WERI-Rb-1 (cell line): Measurements from ENCODE around the gene CABCOCO1.

Experiments used
- DNase-seq: peaks from one replicate; pipeline ENCODE4 v3.0.0-alpha.2; 2020
- H3K27ac ChIP-seq: fragments of 250-450 bp; sonication (Bioruptor Pico); 2 replicates; pipeline ENCODE4 v1.5.1; 2020; ENCODE audit warnings: mild to moderate bottlenecking, moderate library complexity
- H3K27me3 ChIP-seq: fragments of 250-450 bp; sonication (Bioruptor Pico); 2 replicates; pipeline ENCODE4 v1.5.1; 2021; ENCODE audit warnings: mild to moderate bottlenecking, low read depth, moderate library complexity; ENCODE audit not compliant: insufficient read depth, severe bottlenecking
- H3K36me3 ChIP-seq: fragments of 250-450 bp; sonication (Bioruptor Pico); 2 replicates; pipeline ENCODE4 v1.5.1; 2020; ENCODE audit warnings: mild to moderate bottlenecking, moderate library complexity
- H3K4me3 ChIP-seq: 2 replicates; pipeline ENCODE4 v1.5.1; 2011; ENCODE audit warnings: low read depth, mild to moderate bottlenecking, control low read depth, low read length
- H3K9me3 ChIP-seq: fragments of 250-450 bp; sonication (Bioruptor Pico); 2 replicates; pipeline ENCODE4 v1.5.1; 2021; ENCODE audit warnings: mild to moderate bottlenecking, moderate library complexity; ENCODE audit not compliant: severe bottlenecking
- TF ChIP-seq, protein P1 (sequence below): IDR thresholded peaks from 2 replicates; pipeline ENCODE4 v1.5.1; 2011; ENCODE audit warnings: low read depth, mild to moderate bottlenecking, control low read depth, inconsistent platforms, low read length

The CABCOCO1 gene

DNA sequence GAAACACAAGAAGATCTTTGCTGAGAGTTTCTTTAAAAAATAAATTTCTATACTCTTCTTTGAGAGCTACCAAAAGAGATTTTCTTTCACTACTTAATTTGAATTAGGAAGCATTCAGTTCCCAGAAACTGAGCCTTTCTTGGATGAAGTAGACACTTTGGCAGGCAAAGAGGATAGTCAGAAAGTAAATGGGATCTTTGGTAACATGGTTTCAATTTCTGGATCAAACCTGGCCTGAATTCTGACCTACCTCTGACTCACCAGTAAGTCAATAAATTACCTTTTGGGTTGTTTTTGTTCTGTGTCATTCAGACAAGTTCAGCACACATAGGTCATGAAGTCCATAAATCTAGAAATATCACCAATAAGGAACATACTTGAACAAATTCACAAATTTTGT, 26.8 kb upstream of the CABCOCO1 start:
- Histone ChIP-seq H3K27me3 (no peaks in the 10 kb centered on the region), H3K27ac (no peak overlapping the region), H3K36me3 (no peaks in the 10 kb centered on the region), H3K4me3 (no peak overlapping the region), H3K9me3 (no peaks in the 10 kb centered on the region)
- DNase-seq = no peak
- TF ChIP-seq, protein P1, sequence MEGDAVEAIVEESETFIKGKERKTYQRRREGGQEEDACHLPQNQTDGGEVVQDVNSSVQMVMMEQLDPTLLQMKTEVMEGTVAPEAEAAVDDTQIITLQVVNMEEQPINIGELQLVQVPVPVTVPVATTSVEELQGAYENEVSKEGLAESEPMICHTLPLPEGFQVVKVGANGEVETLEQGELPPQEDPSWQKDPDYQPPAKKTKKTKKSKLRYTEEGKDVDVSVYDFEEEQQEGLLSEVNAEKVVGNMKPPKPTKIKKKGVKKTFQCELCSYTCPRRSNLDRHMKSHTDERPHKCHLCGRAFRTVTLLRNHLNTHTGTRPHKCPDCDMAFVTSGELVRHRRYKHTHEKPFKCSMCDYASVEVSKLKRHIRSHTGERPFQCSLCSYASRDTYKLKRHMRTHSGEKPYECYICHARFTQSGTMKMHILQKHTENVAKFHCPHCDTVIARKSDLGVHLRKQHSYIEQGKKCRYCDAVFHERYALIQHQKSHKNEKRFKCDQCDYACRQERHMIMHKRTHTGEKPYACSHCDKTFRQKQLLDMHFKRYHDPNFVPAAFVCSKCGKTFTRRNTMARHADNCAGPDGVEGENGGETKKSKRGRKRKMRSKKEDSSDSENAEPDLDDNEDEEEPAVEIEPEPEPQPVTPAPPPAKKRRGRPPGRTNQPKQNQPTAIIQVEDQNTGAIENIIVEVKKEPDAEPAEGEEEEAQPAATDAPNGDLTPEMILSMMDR = no peak

DNA sequence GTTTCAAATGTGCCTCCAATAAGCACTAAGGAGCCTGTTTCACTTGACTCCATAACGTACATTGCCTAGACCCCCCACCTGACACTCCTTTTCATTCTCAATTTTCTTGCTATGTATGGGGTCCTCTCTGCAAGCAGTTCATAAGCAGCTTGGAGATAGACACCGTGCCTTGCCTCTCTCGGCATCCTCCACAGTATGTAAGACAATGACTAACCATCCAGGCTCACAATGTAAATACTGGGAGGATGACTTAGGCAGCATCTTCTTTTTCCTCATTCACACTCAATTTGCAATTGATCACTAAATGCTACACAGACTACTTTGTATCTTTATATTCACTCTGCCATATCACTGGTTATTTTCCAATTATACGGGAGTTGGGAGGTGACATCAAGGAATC, 22.8 kb upstream of the CABCOCO1 start:
- no peak for DNase-seq
- TF ChIP-seq, protein P1 = no peak
- H3K36me3 ChIP-seq = no peaks in the 10 kb centered on the region
- H3K27me3 ChIP-seq = no peaks in the 10 kb centered on the region
- H3K4me3 ChIP-seq = no peak overlapping the region
- H3K9me3 ChIP-seq = no peaks in the 10 kb centered on the region
- H3K27ac ChIP-seq = no peak overlapping the region

DNA sequence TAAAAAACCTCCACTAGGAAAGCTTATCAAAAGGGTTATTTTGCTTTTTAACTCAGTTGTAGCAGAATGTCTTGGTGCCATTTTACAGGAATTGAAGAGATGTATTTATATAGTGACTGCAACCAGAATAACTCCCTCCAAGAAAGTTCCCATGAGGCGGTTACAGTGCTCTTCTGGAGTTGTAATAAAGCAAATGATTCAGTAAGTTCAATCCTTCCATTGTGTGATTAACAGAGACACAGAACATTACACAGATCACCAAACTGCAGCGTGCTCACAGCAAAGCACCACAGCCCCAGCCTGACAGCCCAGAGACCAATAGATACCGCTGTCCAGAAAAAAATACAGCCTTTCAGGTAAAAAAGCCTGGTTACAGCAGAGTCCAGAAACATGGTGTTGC, 21.9 kb upstream of the CABCOCO1 start:
- H3K9me3 ChIP-seq = no peaks in the 10 kb centered on the region
- no peaks in the 10 kb centered on the region for H3K36me3 ChIP-seq
- DNase-seq = no peak
- H3K4me3 ChIP-seq = no peak overlapping the region
- no peaks in the 10 kb centered on the region for H3K27me3 ChIP-seq
- TF ChIP-seq, protein P1 = no peak
- H3K27ac ChIP-seq = no peak overlapping the region

DNA sequence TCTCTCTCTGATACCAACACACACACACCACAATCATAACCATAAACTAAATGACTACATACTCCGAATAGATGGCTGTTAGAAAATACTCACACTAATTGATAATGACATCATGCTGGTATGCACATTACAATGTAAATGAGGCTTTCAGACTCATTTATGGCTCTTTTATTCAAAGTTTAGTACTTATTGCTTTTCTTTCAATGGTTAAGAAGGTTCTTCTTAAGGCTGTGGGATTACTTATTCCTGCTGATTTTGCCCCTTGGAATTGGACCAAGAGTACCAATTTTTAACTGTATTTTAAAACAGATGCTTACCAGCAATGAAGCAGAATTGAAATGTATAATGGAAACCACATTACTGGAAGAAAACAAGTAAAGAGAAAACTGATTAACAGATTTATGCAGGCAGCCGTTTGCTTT, 20.6 kb upstream of the CABCOCO1 start:
- H3K4me3 ChIP-seq = no peak overlapping the region
- no peak overlapping the region for H3K27ac ChIP-seq
- no peaks in the 10 kb centered on the region for H3K27me3 ChIP-seq
- TF ChIP-seq, protein P1 = no peak
- no peaks in the 10 kb centered on the region for H3K36me3 ChIP-seq
- no peaks in the 10 kb centered on the region for H3K9me3 ChIP-seq
- no peak for DNase-seq

DNA sequence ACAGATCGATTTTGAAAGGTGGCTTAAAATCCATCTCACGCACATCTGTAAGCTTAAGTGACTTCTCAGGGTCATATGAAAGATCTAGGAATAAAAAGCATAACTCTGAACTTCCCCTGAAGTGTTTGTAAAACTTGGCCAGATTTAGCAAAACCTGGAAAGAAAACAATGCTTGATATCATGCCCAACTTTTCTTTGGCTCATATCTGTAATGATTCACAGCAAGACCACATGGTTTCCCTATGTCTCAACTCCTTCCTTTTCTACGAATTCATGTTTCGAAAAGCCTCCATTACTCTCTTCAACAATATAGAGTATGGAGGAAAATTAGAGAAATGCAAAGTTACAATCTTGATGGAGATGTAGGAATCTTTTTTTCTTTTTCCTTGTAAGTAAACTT, 20.1 kb upstream of the CABCOCO1 start:
- no peak overlapping the region for H3K27ac ChIP-seq
- DNase-seq = no peak
- no peaks in the 10 kb centered on the region for H3K27me3 ChIP-seq
- no peak overlapping the region for H3K4me3 ChIP-seq
- TF ChIP-seq, protein P1 = no peak
- H3K36me3 ChIP-seq = no peaks in the 10 kb centered on the region
- no peaks in the 10 kb centered on the region for H3K9me3 ChIP-seq

DNA sequence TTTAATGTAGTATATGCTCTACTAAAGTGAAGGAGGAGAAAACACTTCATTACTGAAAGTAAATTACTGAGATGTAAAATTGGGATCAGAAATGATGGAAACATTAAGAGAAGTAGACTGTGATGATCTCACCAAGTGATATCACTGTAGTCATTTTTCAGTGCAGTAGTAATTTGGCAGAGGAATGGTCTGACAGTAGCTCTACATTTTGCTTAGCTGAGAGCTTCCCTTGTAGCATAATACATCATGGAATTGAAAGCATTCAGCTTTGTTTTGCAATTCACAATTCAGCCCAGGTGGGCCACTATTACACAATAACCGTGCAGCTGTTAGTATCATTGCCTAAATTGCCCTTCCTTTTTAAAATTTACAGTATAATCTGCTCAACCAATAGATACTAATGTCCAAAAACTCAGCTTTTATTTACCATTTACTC, 19.4 kb upstream of the CABCOCO1 start:
- Histone ChIP-seq H3K36me3 (no peaks in the 10 kb centered on the region), H3K27ac (no peak overlapping the region), H3K9me3 (no peaks in the 10 kb centered on the region), H3K4me3 (no peak overlapping the region), H3K27me3 (no peaks in the 10 kb centered on the region)
- no peak for DNase-seq
- TF ChIP-seq, protein P1 = no peak
